Neural cell (in vitro differentiated cells): ENCODE data around the gene LILRA1. TPM values are rescaled to one million over a fixed set of nuclear protein-coding genes. Genes with fewer than 3 reads are reported as not detected.

Source experiments
- H2AFZ ChIP-seq: fragments of 200-600, 300-800 bp; sonication (generic), shearing (Covaris generic); 2 replicates; pipeline ENCODE4 v1.6.0; 2014; ENCODE audit warnings: low read depth, mild to moderate bottlenecking, antibody characterized with exemption, low read length, moderate library complexity
- H3F3A ChIP-seq: fragments of 200-600 bp; shearing (Covaris generic); 2 replicates; pipeline ENCODE4 v1.6.1; 2016; ENCODE audit warnings: mild to moderate bottlenecking, moderate library complexity, mixed read lengths, antibody characterized with exemption, low read length; ENCODE audit not compliant: insufficient read depth, poor library complexity, severe bottlenecking
- H3K27ac ChIP-seq: fragments of 200-600, 300-800 bp; sonication (generic), shearing (Covaris generic); 2 replicates; pipeline ENCODE4 v1.5.1; 2014; ENCODE audit warnings: mild to moderate bottlenecking, low read length, moderate library complexity
- H3K27me3 ChIP-seq: fragments of 300-800, 200-600 bp; sonication (generic), shearing (Covaris generic); 2 replicates; pipeline ENCODE4 v1.6.0; 2014; ENCODE audit warnings: mild to moderate bottlenecking, low read depth, low read length, moderate library complexity; ENCODE audit not compliant: insufficient read depth
- H3K36me3 ChIP-seq: fragments of 300-800, 200-600 bp; sonication (generic), shearing (Covaris generic); 2 replicates; pipeline ENCODE4 v1.5.1; 2014; ENCODE audit warnings: mild to moderate bottlenecking, antibody characterized with exemption, low read length, moderate library complexity; ENCODE audit not compliant: insufficient read depth
- H3K4me2 ChIP-seq: fragments of 300-800, 200-600 bp; sonication (generic), shearing (Covaris generic); 2 replicates; pipeline ENCODE4 v1.6.0; 2014; ENCODE audit warnings: mild to moderate bottlenecking, low read length
- H3K4me3 ChIP-seq: fragments of 300-800, 200-600 bp; sonication (generic), shearing (Covaris generic); 2 replicates; pipeline ENCODE4 v1.5.1; 2014; ENCODE audit warnings: mild to moderate bottlenecking, low read length, moderate library complexity
- H3K79me2 ChIP-seq: fragments of 200-600 bp; shearing (Covaris generic); replicated peaks from 2 replicates; pipeline ENCODE4 v1.6.0; 2014; ENCODE audit warnings: mild to moderate bottlenecking, low read length, moderate library complexity; ENCODE audit not compliant: insufficient read depth
- H3K9ac ChIP-seq: fragments of 300-800, 200-600 bp; sonication (generic), shearing (Covaris generic); 2 replicates; pipeline ENCODE4 v1.6.1; 2016; ENCODE audit warnings: mild to moderate bottlenecking, low read length, mixed read lengths
- H3K9me2 ChIP-seq: fragments of 200-600 bp; shearing (Covaris generic); 2 replicates; pipeline ENCODE4 v1.6.1; 2016; ENCODE audit warnings: mild to moderate bottlenecking, low read length, mixed read lengths; ENCODE audit not compliant: insufficient read depth
- H3K9me3 ChIP-seq: fragments of 200-600, 300-800 bp; sonication (generic), shearing (Covaris generic); 2 replicates; pipeline ENCODE4 v1.6.1; 2016; ENCODE audit warnings: mild to moderate bottlenecking, mixed run types, low read length, moderate library complexity, mixed read lengths
- H4K20me1 ChIP-seq: fragments of 200-600 bp; shearing (Covaris generic); 2 replicates; pipeline ENCODE4 v1.6.1; 2016; ENCODE audit warnings: mild to moderate bottlenecking, mixed run types; ENCODE audit not compliant: insufficient read depth
- EP300 ChIP-seq: fragments of 450-650 bp; conservative IDR thresholded peaks from 2 replicates; pipeline ENCODE4 v1.6.1; 2014; ENCODE audit warnings: antibody characterized with exemption, mild to moderate bottlenecking, moderate library complexity; ENCODE audit not compliant: poor library complexity, severe bottlenecking
- EZH2 ChIP-seq: fragments of 200-600, 300-800 bp; shearing (Covaris generic), sonication (generic); IDR thresholded peaks from 2 replicates; pipeline ENCODE4 v1.6.1; 2014; ENCODE audit warnings: antibody characterized with exemption, low read length, borderline replicate concordance, mild to moderate bottlenecking; ENCODE audit not compliant: insufficient read depth, poor library complexity, severe bottlenecking
- MXI1 ChIP-seq: fragments of 450-650 bp; conservative IDR thresholded peaks from 2 replicates; pipeline ENCODE4 v1.6.1; 2014; ENCODE audit warnings: antibody characterized with exemption, mild to moderate bottlenecking; ENCODE audit not compliant: poor library complexity, severe bottlenecking
- POLR2AphosphoS5 ChIP-seq: IDR thresholded peaks from 2 replicates; pipeline ENCODE4 v1.6.1; 2012
- RAD21 ChIP-seq: fragments of 450-650 bp; conservative IDR thresholded peaks from 2 replicates; pipeline ENCODE4 v1.6.1; 2014; ENCODE audit warnings: antibody characterized with exemption, mild to moderate bottlenecking, moderate library complexity
- SMC3 ChIP-seq: fragments of 450-650 bp; conservative IDR thresholded peaks from 2 replicates; pipeline ENCODE4 v1.6.1; 2014; ENCODE audit warnings: antibody characterized with exemption, mild to moderate bottlenecking, moderate library complexity; ENCODE audit not compliant: poor library complexity
- TAF1 ChIP-seq: IDR thresholded peaks from 2 replicates; pipeline ENCODE4 v1.6.1; 2012; ENCODE audit warnings: low read depth
- polyA plus RNA-seq: library from polyadenylated mRNA; depleted of rRNA; stranded (reverse); fragments of >200 nt; gene quantifications from 2 replicates; pipeline ENCODE4 v1.2.3, GENCODE V29; 2014
- TF ChIP-seq, protein P1 (sequence below): fragments of 450-650 bp; IDR thresholded peaks from 2 replicates; pipeline ENCODE4 v1.5.1; 2014; ENCODE audit warnings: antibody characterized with exemption, mild to moderate bottlenecking, moderate library complexity; ENCODE audit not compliant: poor library complexity, severe bottlenecking
- TF ChIP-seq, protein P2 (sequence below): IDR thresholded peaks from 2 replicates; pipeline ENCODE4 v1.6.1; 2012; ENCODE audit warnings: borderline replicate concordance

Gene LILRA1
- polyA plus RNA-seq, 1 donor from 2014 or later: not detected

DNA sequence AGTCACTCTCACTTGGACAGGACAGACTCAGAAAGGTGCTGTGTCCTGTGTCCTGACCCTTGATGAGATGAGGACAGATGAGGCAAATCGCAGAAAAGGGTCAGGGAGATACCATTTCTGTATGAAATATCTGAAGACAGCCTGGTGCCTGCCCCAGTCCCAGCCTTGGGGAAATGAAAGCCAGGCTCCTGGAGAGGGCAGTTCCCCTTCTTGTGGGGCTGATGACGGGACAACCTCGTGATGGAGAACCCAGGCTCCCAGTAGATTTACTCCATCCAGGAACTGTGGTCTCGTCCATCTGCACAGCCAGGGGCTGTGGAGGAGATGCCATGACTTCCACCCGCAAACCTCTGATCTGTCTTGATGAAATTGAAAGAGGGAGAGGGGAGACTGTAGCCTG lies 50.6 kb downstream of the LILRA1 start:
- no peak overlapping the region for H3K4me3 ChIP-seq
- no peaks in the 10 kb centered on the region for H3K36me3 ChIP-seq
- H4K20me1 ChIP-seq: no peaks in the 10 kb centered on the region
- no peaks in the 10 kb centered on the region for H3K27me3 ChIP-seq
- no peaks in the 10 kb centered on the region for H3F3A ChIP-seq
- H3K4me2 ChIP-seq: no peak overlapping the region
- no peaks in the 10 kb centered on the region for H3K9me3 ChIP-seq
- H3K27ac ChIP-seq: no peak overlapping the region
- H2AFZ ChIP-seq: no peak overlapping the region
- H3K9ac ChIP-seq: no peak overlapping the region
- TF ChIP-seq TAF1 (no peak), EZH2 (no peak), POLR2AphosphoS5 (no peak), SMC3 (no peak), MXI1 (no peak), RAD21 (no peak), EP300 (no peak)
- TF ChIP-seq, protein P1, sequence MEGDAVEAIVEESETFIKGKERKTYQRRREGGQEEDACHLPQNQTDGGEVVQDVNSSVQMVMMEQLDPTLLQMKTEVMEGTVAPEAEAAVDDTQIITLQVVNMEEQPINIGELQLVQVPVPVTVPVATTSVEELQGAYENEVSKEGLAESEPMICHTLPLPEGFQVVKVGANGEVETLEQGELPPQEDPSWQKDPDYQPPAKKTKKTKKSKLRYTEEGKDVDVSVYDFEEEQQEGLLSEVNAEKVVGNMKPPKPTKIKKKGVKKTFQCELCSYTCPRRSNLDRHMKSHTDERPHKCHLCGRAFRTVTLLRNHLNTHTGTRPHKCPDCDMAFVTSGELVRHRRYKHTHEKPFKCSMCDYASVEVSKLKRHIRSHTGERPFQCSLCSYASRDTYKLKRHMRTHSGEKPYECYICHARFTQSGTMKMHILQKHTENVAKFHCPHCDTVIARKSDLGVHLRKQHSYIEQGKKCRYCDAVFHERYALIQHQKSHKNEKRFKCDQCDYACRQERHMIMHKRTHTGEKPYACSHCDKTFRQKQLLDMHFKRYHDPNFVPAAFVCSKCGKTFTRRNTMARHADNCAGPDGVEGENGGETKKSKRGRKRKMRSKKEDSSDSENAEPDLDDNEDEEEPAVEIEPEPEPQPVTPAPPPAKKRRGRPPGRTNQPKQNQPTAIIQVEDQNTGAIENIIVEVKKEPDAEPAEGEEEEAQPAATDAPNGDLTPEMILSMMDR: no peak
- TF ChIP-seq, protein P2, sequence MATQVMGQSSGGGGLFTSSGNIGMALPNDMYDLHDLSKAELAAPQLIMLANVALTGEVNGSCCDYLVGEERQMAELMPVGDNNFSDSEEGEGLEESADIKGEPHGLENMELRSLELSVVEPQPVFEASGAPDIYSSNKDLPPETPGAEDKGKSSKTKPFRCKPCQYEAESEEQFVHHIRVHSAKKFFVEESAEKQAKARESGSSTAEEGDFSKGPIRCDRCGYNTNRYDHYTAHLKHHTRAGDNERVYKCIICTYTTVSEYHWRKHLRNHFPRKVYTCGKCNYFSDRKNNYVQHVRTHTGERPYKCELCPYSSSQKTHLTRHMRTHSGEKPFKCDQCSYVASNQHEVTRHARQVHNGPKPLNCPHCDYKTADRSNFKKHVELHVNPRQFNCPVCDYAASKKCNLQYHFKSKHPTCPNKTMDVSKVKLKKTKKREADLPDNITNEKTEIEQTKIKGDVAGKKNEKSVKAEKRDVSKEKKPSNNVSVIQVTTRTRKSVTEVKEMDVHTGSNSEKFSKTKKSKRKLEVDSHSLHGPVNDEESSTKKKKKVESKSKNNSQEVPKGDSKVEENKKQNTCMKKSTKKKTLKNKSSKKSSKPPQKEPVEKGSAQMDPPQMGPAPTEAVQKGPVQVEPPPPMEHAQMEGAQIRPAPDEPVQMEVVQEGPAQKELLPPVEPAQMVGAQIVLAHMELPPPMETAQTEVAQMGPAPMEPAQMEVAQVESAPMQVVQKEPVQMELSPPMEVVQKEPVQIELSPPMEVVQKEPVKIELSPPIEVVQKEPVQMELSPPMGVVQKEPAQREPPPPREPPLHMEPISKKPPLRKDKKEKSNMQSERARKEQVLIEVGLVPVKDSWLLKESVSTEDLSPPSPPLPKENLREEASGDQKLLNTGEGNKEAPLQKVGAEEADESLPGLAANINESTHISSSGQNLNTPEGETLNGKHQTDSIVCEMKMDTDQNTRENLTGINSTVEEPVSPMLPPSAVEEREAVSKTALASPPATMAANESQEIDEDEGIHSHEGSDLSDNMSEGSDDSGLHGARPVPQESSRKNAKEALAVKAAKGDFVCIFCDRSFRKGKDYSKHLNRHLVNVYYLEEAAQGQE: no peak
- no peaks in the 10 kb centered on the region for H3K79me2 ChIP-seq
- H3K9me2 ChIP-seq: no peaks in the 10 kb centered on the region

DNA sequence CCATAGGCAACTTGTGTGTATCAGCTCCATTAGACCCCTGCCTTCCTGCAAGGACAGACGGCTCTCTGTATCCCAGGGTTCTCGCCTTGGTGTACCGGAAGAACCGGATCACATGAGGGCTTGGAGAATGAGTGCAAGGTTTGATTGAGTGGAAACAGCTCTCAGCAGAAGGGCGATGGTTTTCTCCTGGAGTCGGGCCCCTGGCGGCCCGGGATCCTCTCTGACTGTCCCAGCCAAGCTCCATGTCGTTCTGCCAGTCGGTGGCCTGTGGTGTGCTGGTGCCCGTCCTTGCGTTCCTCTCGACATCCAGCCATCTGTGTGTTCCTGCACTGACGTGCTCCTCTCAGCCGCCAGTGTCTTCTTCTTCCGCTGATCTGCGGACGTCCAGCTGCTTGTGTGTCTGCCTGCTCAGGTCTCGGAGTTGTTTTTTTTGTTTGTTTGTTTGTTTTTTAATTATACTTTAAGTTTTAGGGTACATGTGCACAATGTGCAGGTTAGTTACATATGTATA lies 53.0 kb downstream of the LILRA1 start:
- Histone ChIP-seq H3K9ac (no peak overlapping the region), H3K79me2 (no peaks in the 10 kb centered on the region), H3K9me2 (no peaks in the 10 kb centered on the region), H3K27me3 (no peaks in the 10 kb centered on the region), H4K20me1 (no peaks in the 10 kb centered on the region), H3K27ac (no peak overlapping the region), H3K4me2 (no peak overlapping the region), H3K9me3 (no peaks in the 10 kb centered on the region), H3K4me3 (no peak overlapping the region), H3K36me3 (no peaks in the 10 kb centered on the region), H2AFZ (no peak overlapping the region), H3F3A (no peaks in the 10 kb centered on the region)
- TF ChIP-seq, protein P2: no peak
- TF ChIP-seq POLR2AphosphoS5: no peak
- TF ChIP-seq, protein P1: no peak
- no peak for TF ChIP-seq TAF1
- TF ChIP-seq RAD21: no peak
- TF ChIP-seq EZH2: no peak
- TF ChIP-seq MXI1: no peak
- no peak for TF ChIP-seq EP300
- TF ChIP-seq SMC3: no peak
